Glomerular visceral epithelial cell (primary cell): ENCODE measurements around the gene GOLGA6L10.
"Not testable (repeated sequence)": the region's sequence is repeated elsewhere in the genome, so short reads cannot be mapped to it uniquely, and the experiment has no call there.

Experiments
- DNase-seq: peaks from one replicate; pipeline ENCODE4 v3.0.0-alpha.2; 2016; ENCODE audit errors: extremely low spot score

The GOLGA6L10 gene

GRCh38 chr15:82317516-82317915 is 31.8 kb downstream of the GOLGA6L10 start:
- not testable (repeated sequence) for DNase-seq

- no peak for DNase-seq
Measured at GRCh38 chr15:82317091-82317489, 32.2 kb downstream of the GOLGA6L10 start.

GRCh38 chr15:82316247-82317090 is 32.8 kb downstream of the GOLGA6L10 start:
- DNase-seq, result not testable (repeated sequence)

GRCh38 chr15:82315519-82316246 is 33.6 kb downstream of the GOLGA6L10 start:
- DNase-seq, result no peak

- no peak for DNase-seq
Measured at GRCh38 chr15:82314769-82315518, 34.3 kb downstream of the GOLGA6L10 start.

- not testable (repeated sequence) for DNase-seq
Measured at GRCh38 chr15:82313951-82314768, 35.1 kb downstream of the GOLGA6L10 start.

- no peak for DNase-seq
Measured at GRCh38 chr15:82313446-82313845, 35.8 kb downstream of the GOLGA6L10 start.

- no peak for DNase-seq
Measured at GRCh38 chr15:82312586-82313349, 36.5 kb downstream of the GOLGA6L10 start.

- not testable (repeated sequence) for DNase-seq
Measured at GRCh38 chr15:82311321-82311720, 38.0 kb downstream of the GOLGA6L10 start.

- DNase-seq, result no peak
Measured at GRCh38 chr15:82309802-82310201, 39.5 kb downstream of the GOLGA6L10 start.

- no peak for DNase-seq
Measured at GRCh38 chr15:82307714-82308081, 41.6 kb downstream of the GOLGA6L10 start.

GRCh38 chr15:82306791-82307713 is 42.2 kb downstream of the GOLGA6L10 start:
- no peak for DNase-seq

- DNase-seq, result no peak
Measured at GRCh38 chr15:82305621-82306048, 43.6 kb downstream of the GOLGA6L10 start.

GRCh38 chr15:82304778-82305090 is 44.5 kb downstream of the GOLGA6L10 start:
- no peak for DNase-seq

- DNase-seq, result no peak
Measured at GRCh38 chr15:82303956-82304777, 45.1 kb downstream of the GOLGA6L10 start.

GRCh38 chr15:82301296-82302016 is 47.8 kb downstream of the GOLGA6L10 start:
- no peak for DNase-seq

GRCh38 chr15:82300883-82301282 is 48.4 kb downstream of the GOLGA6L10 start:
- no peak for DNase-seq

- DNase-seq, result not testable (repeated sequence)
Measured at GRCh38 chr15:82300326-82300725, 48.9 kb downstream of the GOLGA6L10 start.
